Measurements from ENCODE around the gene PPIL1.

Gene PPIL1

DNA sequence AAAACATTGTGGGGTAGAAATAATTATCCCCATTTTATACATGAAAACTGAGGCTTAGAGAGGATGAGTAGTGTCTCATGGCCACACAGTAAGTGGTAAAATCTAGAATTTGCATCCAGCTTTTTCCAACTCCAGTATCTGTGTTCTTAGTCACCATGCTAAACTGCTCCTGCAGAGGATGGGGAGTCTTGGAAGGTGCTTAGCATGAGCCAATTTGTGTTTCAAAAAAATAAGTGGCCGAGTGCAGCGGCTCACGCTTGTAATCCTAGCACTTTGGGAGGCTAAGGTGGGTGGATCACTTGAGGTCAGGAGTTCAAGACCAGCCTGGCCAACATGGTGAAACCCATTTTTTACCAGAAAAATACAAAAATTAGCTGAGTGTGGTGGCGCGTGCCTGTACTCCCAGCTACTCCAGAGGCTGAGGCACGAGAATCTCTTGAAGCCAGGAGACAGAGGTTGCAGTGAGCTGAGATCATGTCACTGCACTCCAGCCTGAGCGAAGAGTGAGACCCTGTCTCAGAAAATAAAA lies 13.6 kb upstream of the PPIL1 start:
- DNase-seq: no peak

DNA sequence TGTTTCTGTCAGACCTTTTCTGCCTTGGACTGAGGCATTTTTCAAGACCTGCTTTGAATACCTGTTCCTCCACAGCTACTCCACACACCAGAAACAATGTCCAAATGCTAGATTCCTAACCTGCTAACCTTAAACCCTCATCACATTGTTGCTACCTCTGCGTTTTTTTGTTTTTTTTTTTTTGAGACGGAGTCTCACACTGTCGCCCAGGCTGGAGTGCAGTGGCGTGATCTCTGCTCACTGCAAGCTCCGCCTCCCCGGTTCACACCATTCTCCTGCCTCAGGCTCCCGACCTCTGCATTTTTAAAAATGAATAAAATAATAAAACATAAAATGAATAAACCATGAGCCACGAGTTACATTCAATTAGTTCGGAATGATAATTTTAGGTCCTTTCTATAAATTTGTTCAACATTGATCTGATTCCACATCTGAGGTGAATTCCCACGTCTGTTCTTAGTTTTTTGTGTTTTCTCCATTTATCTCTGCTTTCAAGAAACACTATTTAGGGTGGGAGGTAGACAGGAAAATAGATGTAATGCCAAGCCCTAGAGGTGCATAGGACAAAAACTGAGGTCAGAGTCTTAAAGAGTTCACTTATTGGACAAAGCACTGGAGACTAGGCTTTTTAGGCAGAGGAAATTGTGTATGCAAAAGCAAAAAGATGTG lies 12.5 kb upstream of the PPIL1 start:
- no peak for DNase-seq

DNA sequence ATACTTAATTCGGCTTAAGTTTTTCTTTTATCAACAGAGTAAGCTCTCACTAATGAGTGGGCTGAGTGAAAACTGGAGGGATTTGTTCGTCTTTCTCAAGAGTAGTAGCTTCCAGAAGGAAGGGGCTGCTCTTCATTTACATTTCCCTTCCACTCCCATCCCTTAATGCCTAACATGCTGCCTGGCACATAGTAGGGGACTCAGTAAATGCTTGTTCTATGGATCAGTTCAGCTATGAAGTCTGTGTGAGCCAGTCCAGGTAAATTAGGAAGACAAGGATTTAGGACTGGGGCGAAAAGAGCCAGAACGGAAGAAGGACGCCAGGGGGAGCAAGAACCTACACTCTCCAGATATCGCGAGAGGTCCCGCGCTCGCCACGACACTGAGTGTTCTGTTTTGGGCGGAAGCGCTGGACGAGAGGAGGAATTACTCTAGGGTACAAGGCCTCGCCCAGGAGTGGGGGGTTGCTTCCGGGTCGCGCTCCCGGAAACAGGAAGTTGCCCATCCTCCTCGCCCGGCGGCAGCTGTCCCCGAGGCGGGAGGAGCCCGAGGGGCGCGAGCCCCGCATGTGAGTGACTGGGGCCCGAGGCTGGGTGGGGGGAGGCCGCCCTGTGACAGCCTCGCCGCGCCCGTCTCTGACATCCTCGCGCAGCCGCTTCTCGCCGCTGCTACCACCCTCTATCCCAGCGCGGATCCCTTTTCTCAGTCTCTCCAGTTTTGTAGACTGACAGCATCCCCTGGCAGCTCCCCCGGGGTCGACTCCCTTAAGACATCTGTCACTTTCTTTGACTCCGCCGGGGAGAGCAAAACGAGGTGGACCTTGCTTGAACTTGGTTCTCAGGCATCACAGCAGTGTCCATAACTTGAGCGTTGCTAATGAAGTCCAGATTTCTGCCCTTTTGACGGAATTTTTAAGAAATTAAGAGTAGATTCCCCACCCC lies 11.1 kb upstream of the PPIL1 start, which contains the start of gene C6orf89:
C6orf89 (plus strand) TSS at position 492 of the 941 bp plus-strand sequence. CDS start 13,493 bp downstream, outside the sequence.
- DNase-seq: peak; percentile 98

DNA sequence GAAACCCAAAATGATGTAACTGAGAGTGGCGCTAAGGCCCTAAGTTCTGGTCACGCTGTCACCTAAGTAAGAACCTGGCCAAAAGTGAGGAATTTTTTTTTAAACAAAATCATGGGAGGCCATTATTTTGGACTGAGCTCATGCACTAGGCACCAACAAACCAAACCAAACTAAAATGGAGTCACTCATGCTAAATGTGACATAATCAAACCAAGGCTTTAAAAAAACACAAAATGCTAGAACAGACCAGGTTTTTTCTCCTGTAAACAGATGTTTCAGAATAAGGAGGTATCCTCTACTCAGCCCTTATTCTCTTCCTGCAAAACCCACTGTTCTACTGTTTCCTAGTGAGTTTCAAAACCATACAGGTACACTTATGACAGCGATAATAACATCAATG lies 10.0 kb upstream of the PPIL1 start:
- no peak for DNase-seq

DNA sequence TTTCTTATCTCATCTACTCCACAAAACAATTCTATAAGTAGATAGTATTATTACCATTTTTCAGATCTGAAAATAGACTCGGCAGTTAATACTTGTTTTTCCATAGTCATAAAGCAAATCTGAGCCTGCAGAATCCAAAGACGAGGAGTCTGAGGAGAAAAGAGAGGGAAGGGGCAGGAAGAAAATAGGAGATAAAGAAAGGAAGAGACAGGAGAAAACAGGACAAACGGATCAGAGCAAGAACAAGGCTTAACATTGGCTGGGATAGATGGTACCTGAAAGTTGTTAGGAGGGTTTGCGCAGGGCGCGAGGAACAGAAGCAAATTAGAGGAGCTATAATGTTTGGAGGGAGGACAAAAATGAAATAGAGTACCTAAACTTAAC lies 639 bp upstream of the PPIL1 start:
- DNase-seq: no peak

DNA sequence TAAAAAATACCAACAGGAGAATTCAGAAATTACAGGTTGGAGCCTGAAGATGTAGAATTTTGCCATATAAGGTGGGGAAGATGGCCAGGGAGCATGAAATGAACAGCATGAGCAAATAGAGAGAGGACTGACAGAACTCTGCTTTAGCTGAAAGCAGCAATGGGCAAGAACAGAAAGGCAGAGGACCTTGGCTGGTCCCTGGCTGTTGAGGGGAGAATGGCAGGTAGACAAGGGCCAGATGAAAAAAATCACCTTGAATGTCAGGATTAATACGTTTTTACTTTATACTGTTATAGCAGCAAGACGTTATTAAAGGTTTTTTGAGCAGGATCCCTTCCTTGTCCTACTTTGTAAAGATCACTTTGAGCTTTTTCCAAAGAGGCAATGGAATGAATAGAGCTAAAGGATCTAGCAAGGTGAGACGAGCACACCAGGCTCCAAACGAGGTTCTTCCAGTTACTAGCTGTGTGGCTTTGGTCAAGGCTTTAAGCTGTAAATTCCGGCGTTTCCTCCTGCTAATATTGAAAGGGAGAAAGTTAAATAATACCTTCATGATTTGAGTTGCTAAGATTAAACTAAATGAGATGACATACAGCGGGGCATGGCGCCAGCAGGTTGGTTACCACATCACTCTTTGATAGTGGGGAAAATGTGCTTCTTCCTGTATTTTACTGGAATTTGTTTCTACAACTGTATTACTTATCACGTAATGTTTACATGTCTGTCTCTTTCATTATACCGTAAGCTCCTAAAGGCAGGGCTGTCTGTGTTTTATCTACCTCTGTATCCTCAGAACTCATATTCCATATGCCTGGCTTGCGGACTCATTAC lies 776 bp downstream of the PPIL1 start:
- DNase-seq: peak; percentile 11

DNA sequence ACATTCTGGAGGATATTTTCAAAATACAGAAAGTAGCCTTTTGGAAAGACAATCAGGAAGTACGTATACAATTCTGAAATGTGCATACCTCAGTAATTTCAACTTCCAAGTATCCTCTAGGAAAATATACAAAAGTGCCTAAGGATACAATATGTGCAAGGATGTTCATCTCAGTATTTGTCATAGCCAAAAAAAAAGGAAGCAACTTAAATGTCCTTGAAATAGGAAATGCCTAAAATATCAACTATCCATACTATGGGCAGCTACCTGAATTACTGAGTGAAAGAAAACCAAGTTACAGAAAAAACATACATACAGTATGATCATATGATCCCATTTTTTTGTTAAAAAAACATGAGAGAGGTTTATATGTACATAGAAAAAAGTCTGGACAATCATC lies 1.5 kb downstream of the PPIL1 start:
- DNase-seq: no peak

DNA sequence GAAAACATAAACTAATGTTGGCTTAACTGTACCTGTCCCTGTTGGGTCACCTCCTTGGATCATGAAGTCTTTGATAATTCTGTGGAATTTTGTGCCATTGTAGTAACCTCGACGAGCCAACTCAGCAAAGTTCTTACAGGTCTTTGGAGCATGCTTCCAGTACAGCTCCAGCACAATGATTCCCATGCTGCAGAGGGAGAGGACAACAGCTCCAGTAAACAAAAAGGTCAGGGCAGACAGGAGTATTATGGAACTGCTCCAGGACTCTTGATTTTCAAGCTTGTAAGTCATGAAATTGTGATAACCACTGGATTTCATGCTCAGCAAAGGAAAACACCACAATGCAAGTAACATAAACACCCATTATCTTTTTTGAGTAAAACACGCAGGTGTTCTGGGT lies 2.9 kb downstream of the PPIL1 start:
- no peak for DNase-seq

DNA sequence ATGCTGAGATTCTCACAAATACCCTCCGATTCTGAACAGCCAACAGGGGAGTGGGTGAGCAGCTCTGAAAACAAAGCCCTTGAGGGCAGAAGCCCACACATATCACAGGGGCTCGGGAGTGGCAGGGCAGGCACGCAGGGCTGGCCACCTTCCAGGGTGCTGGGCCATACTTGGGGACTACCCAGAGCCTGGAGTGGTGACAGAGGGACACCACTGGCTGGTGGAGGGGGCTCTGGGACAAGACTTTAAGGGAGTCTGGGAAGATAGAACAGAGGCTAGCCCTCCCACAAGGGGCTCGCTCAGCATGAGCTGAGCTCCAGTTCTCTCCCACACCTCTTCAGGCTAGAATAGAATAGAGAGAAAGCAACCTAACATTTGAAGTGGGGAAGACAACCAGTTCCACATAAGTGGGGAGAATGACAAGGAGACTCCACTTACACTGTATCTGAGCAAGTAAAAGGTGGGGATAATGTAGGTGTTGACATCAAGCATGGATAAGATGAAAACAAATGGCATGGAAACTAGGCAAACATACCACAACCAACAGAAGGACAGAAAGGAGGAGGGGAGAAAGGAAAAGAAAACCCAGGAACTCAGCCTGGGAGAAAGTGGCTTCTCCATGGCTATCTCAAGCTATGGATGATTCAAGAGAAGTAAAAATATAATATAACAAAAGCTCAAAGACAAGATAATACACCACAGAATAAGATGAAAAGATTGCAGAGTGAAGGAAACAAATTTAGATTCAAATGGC lies 7.0 kb downstream of the PPIL1 start:
- no peak for DNase-seq

DNA sequence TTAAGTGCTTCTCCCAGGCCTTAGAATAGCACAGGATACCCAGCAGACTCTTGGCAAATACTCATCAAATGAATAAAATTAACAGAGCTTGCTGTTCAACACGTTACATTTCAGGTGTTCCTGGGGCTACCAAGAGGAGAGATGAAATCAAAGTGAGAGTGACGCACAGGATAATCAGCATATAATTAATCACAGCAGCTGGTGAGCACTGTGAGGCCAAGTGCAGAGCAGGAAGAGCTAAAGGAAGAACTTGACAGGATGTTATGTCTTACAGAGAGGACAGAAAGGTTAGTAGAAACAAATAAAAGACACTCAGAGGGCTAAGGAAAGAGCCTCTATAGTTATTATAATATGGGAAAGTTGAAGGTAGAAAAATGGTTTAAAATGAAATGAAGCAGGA lies 8.8 kb downstream of the PPIL1 start:
- DNase-seq: no peak

DNA sequence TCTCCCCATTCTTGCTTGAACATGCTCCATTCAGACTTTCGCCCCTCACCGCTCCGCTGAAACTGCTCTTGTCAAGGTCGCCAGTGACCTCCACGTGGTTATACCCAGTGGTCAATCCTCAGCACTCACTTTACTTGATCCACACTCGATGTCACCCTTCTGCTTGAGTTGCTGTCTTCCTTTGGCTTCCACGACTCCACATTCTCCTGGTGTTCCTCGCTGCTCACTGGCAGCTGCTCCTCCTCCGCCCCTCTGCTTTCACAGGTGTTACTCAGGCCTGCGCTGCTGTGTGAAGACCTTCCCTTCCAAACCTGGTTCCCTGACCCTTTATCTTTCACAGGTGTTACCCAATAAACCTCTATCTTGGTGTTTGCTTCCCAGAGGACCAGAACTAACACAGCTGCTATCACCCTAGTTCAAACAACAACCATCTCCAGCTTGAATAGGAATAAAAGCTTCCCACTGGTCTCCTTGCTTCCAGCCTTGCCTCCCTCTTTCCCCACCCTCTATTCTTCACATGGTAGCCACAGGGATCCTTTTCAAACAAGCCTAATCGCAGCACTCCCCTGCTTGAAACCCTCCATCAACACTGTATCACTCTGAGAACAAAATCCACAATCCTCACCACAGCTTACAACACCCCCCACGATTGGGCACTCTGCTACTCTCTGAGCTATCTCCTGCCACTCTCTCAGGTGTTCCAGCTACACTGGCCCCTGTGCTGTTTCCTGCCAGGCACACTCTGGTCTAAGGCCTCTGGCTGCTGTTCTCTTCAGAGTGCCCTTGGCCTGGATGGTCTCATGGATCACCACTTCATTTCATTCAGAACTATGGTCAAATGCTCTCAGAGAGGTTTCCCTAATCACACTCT lies 10.7 kb downstream of the PPIL1 start:
- DNase-seq: no peak

DNA sequence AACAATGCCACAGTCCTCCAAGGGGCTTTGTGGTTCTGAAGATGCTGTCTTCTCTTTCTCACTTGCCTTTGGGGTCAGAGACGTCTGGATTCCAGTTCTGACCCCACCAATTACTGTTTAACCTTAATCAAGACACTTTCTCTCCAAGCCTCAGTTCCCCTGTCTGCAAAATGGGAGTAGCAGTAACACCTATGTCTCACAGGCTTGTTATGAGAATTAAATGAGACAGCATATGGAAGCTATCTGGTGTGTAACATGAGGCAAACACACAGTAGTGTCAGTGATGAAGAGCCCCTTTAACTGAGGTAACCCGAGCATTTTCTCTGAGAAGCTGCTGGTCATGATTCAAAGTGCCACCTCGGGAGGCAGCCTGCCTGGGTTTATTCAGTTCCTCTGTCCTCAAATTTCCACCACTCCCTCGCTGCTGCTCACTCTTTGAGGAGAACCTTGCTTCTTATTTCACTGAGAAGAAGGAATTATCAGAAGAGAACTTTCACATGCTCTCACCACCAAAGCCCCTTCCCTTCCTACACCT lies 11.7 kb downstream of the PPIL1 start:
- no peak for DNase-seq

DNA sequence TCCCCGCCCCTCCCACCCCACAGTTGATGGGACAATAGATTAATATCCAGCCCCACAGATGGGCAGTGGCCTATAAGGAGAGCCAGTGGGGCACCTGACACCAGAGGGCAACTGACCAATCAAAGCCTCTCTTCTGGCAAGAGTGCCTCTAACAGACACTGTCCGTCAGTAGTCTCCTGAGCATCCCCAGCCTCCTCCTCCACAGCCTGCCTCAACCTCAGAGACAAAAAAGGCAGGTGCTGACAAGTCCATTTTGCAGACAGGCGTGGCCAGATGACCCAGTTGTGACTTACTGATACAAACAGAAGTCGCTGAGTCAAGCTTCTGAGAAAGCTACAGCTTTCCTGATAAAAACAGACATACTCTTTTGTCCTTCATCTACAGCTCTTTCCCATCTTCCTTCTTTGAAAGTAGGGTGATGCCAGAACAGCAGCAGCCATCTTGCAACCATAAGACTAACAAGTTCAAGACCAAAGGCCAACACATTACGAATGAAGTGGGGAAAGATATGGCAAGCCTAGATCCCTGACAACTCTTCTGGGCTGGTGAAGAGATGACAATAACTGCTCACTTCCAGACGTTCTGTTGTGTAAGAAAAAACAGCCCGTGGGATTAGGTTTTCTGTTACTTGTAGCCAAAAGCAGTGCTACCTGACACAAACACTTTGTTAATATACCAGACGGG lies 12.3 kb downstream of the PPIL1 start:
- DNase-seq: no peak

DNA sequence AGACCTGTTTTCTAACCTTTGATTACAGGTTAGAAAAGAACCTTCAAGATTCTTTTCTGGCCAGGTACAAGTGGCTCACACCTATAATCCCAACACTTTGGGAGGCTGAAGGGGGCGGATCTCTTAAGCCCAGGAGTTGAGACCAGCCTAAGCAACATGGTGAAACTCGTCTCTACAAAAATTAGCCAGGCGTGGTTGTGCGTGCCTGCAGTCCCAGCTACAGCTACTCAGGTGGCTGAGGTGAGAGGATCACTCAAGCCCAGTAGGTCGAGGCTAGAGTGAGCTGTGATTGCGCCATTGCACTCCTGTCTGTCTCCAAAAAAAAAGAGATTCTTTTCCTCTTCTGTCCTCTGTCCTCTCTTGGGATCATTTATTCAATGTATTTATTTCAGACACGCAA lies 14.5 kb downstream of the PPIL1 start:
- no peak for DNase-seq

DNA sequence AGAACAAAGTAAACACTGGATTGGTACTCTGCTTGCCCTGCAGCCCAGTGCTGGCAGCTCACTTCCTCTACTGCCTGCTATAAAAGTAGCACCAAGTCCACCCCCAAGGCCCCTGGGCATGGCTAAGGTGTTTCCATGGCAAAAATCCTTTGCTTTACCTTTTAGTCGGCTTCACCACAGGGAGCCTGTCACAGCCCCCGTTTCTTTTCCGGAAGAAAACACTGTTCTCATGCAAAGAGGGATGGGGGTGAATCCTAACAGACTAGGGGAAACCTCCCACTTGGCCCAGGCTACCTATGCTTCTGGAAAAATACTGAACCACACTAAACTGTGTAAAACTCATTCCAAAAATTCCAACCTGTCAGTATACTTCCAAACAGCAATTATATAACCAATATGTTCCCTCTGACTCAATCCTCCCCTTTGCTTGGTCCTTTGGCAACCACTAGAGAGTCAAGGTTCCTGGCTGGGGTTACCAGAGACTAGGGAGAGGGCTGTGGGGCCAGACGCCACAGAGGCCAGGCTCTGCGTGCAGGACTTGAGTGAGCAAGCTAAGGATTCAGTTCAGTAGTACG lies 16.1 kb downstream of the PPIL1 start:
- DNase-seq: no peak

DNA sequence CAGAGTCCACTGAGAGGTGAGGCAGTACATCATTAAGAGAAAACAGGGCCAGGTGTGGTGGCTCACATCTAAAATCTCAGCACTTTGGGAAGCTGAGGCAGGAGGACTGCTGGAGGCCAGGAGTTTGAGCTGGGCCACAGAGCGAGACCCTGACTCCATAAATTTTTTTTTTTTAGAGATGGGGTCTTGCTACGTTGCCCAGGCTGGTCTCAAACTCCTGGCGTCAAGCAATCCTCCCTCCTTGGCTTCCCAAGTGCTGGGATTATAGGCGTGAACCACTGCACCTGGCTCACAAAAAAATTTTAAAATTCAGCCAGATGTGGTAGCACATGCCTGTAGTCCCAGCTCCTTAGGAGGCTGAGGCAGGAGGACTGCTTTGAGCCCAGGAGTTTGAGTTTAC lies 17.3 kb downstream of the PPIL1 start:
- DNase-seq: no peak

DNA sequence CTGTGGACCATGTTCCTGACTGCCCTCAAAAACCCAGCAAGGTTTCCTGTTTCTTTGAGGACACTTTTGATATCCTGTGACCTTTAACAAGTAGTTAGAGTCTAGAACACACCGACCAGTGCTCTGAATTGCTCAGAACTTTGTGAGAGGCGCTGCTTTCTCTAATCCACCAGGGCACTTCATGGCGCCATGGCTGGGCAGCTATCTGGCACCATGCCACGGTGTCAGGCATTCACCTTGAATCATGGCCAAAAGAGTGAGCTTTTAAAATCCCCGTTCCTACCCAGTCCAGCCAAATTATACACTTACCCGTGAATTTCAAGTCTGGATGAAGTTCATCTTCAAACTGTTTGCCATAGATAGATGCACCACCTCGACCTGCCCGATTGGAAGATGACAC lies 18.3 kb downstream of the PPIL1 start:
- DNase-seq: no peak

DNA sequence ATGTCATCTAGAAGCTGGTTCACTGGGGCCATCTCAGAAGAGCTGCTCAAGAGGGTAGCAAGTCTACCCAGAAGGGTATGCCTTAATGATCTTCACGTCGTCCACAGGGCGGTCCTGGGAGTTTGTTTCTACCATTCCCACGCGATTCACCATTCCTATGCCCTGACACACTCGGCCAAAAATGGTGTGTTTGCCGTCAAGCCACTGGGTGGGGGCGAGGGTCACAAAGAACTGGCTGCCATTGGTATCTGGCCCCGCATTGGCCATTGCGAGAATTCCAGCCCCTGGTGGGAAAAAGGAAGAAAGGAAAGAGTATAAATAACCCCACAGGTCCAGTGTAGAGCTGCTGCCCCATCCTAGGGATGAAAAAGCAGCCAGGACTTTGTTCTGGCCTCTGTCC lies 18.9 kb downstream of the PPIL1 start:
- no peak for DNase-seq

DNA sequence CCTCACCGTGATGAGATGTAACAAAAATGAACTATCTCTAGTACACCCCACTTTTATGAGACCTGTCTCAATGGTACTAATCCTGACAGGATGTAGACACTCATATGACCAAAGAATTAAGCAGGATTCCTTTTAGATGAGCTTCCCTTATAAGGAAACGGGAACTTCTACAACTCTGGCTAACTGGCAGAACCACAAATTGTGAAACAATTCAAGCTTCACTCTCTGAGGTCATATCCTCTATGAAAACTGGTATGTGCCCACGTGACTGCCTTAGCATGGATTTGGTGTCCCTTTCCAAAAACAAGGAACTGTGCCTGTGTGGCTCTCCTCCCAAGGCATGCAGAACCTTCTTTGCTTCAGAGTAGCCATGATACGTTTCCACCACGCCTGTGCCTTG lies 21.3 kb downstream of the PPIL1 start:
- DNase-seq: no peak

Measured in CD4-positive, alpha-beta T cell treated with Interleukin-10 for 1 hour (primary cell).